ENCODE measurements around the gene OPCML.

The OPCML gene

GRCh38 chr11:132848336-132848735 is 684.0 kb downstream of the OPCML start:
- Histone ChIP-seq H3K79me2 (ENCODE audit: control insufficient read depth, low read length) (no peaks in the 10 kb centered on the region), H3K4me2 (ENCODE audit: low read length) (no peak overlapping the region), H3K9me3 (ENCODE audit: control insufficient read depth, insufficient read depth, low read length) (no peaks in the 10 kb centered on the region), H3F3A (ENCODE audit: control insufficient read depth, insufficient read depth) (no peaks in the 10 kb centered on the region), H3K36me3 (ENCODE audit: control insufficient read depth, low read length) (no peaks in the 10 kb centered on the region), H3K9me2 (replicated peaks; ENCODE audit: control insufficient read depth, low read length) (no peaks in the 10 kb centered on the region), H3K4me3 (ENCODE audit: low read length) (no peak overlapping the region), H4K20me1 (ENCODE audit: control insufficient read depth, insufficient read depth, low read depth, low read length) (no peaks in the 10 kb centered on the region), H3K4me1 (ENCODE audit: control insufficient read depth, low read length) (no peaks in the 10 kb centered on the region), H3K27me3 (ENCODE audit: control insufficient read depth, low read length) (no peaks in the 10 kb centered on the region), H3K27ac (ENCODE audit: low read depth, low read length) (no peak overlapping the region)
- TF ChIP-seq CTCF (IDR thresholded peaks at IDR 0.05; ENCODE audit: low read depth, low read length, poor library complexity, severe bottlenecking), result no peak
- TF ChIP-seq EZH2phosphoT487 (IDR thresholded peaks at IDR 0.05; ENCODE audit: borderline replicate concordance, low read length), result no peak

- Histone ChIP-seq H3K36me3 (ENCODE audit: control insufficient read depth, low read length) (no peaks in the 10 kb centered on the region), H3K9me3 (ENCODE audit: control insufficient read depth, insufficient read depth, low read length) (no peaks in the 10 kb centered on the region), H3K4me3 (ENCODE audit: low read length) (no peak overlapping the region), H4K20me1 (ENCODE audit: control insufficient read depth, insufficient read depth, low read depth, low read length) (no peaks in the 10 kb centered on the region), H3K4me2 (ENCODE audit: low read length) (no peak overlapping the region), H3K27ac (ENCODE audit: low read depth, low read length) (no peak overlapping the region), H3K4me1 (ENCODE audit: control insufficient read depth, low read length) (no peaks in the 10 kb centered on the region), H3K27me3 (ENCODE audit: control insufficient read depth, low read length) (no peaks in the 10 kb centered on the region), H3K79me2 (ENCODE audit: control insufficient read depth, low read length) (no peaks in the 10 kb centered on the region), H3K9me2 (replicated peaks; ENCODE audit: control insufficient read depth, low read length) (no peaks in the 10 kb centered on the region), H3F3A (ENCODE audit: control insufficient read depth, insufficient read depth) (no peaks in the 10 kb centered on the region)
- TF ChIP-seq CTCF (IDR thresholded peaks at IDR 0.05; ENCODE audit: low read depth, low read length, poor library complexity, severe bottlenecking), result no peak
- TF ChIP-seq EZH2phosphoT487 (IDR thresholded peaks at IDR 0.05; ENCODE audit: borderline replicate concordance, low read length), result no peak
Observed at GRCh38 chr11:132846075-132846474, 686.2 kb downstream of the OPCML start.

- TF ChIP-seq EZH2phosphoT487 (IDR thresholded peaks at IDR 0.05; ENCODE audit: borderline replicate concordance, low read length), result no peak
- no peaks in the 10 kb centered on the region for H3K36me3 ChIP-seq (ENCODE audit: control insufficient read depth, low read length)
- no peak overlapping the region for H3K4me3 ChIP-seq (ENCODE audit: low read length)
- no peaks in the 10 kb centered on the region for H3K79me2 ChIP-seq (ENCODE audit: control insufficient read depth, low read length)
- no peak overlapping the region for H3K4me2 ChIP-seq (ENCODE audit: low read length)
- no peak overlapping the region for H3K27ac ChIP-seq (ENCODE audit: low read depth, low read length)
- H3K9me2 ChIP-seq (replicated peaks; ENCODE audit: control insufficient read depth, low read length), result no peaks in the 10 kb centered on the region
- no peaks in the 10 kb centered on the region for H3K4me1 ChIP-seq (ENCODE audit: control insufficient read depth, low read length)
- H3F3A ChIP-seq (ENCODE audit: control insufficient read depth, insufficient read depth), result no peaks in the 10 kb centered on the region
- no peaks in the 10 kb centered on the region for H3K27me3 ChIP-seq (ENCODE audit: control insufficient read depth, low read length)
- H3K9me3 ChIP-seq (ENCODE audit: control insufficient read depth, insufficient read depth, low read length), result no peaks in the 10 kb centered on the region
- H4K20me1 ChIP-seq (ENCODE audit: control insufficient read depth, insufficient read depth, low read depth, low read length), result no peaks in the 10 kb centered on the region
Observed at GRCh38 chr11:132844956-132845696, 687.2 kb downstream of the OPCML start.

GRCh38 chr11:132840660-132841059 is 691.6 kb downstream of the OPCML start:
- Histone ChIP-seq H3K4me2 (ENCODE audit: low read length) (no peak overlapping the region), H3K9me2 (replicated peaks; ENCODE audit: control insufficient read depth, low read length) (no peaks in the 10 kb centered on the region), H3K27ac (ENCODE audit: low read depth, low read length) (no peak overlapping the region), H3K36me3 (ENCODE audit: control insufficient read depth, low read length) (no peaks in the 10 kb centered on the region), H4K20me1 (ENCODE audit: control insufficient read depth, insufficient read depth, low read depth, low read length) (no peaks in the 10 kb centered on the region), H3F3A (ENCODE audit: control insufficient read depth, insufficient read depth) (no peaks in the 10 kb centered on the region), H3K4me3 (ENCODE audit: low read length) (no peak overlapping the region), H3K9me3 (ENCODE audit: control insufficient read depth, insufficient read depth, low read length) (no peaks in the 10 kb centered on the region), H3K79me2 (ENCODE audit: control insufficient read depth, low read length) (no peaks in the 10 kb centered on the region), H3K27me3 (ENCODE audit: control insufficient read depth, low read length) (no peaks in the 10 kb centered on the region), H3K4me1 (ENCODE audit: control insufficient read depth, low read length) (no peaks in the 10 kb centered on the region)
- TF ChIP-seq EZH2phosphoT487 (IDR thresholded peaks at IDR 0.05; ENCODE audit: borderline replicate concordance, low read length) (no peak), CTCF (IDR thresholded peaks at IDR 0.05; ENCODE audit: low read depth, low read length, poor library complexity, severe bottlenecking) (no peak)

Data from DOHH2 (cell line).